Naive thymus-derived CD4-positive, alpha-beta T cell (primary cell): ENCODE data around the gene NXF3. TPM values are rescaled to one million over a fixed set of nuclear protein-coding genes. Genes with fewer than 3 reads are reported as not detected.
A peak's percentile ranks its signal among the peaks of the same experiment; 100 is the strongest.
"Not testable (repeated sequence)": the region's sequence is repeated elsewhere in the genome, so short reads cannot be mapped to it uniquely, and the experiment has no call there.

Source experiments
- ATAC-seq: fragments of 150-1000 bp; cut with Tn5 transposase; 2 replicates; pipeline ENCODE4 v1.10.0; 2021; ENCODE audit warnings: mild to moderate bottlenecking, moderate library complexity
- CTCF ChIA-PET: fragments of 350-600 bp; sonication (Branson Sonifier 250); formaldehyde crosslinking; loops from one replicate; lab custom pipeline; 2021; ENCODE audit warnings: antibody characterized with exemption; lab: Charles Lee
- POLR2A ChIA-PET: fragments of 350-600 bp; sonication (Branson Sonifier 250); formaldehyde crosslinking; loops from one replicate; lab custom pipeline; 2021; ENCODE audit warnings: antibody characterized with exemption, inconsistent platforms; lab: Charles Lee
- DNase-seq, 9 donors: peaks; one replicate each; pipeline versions ENCODE4 v3.0.0 to v3.0.0-alpha.2; 2020 to 2022; ENCODE audit warnings: mixed read lengths in 1 of 9
- H3K27ac ChIP-seq: one replicate; pipeline ENCODE4 v1.7.0; 2013; ENCODE audit warnings: mild to moderate bottlenecking, low read depth, low read length, moderate library complexity
- H3K27me3 ChIP-seq, 2 donors: one replicate each; pipeline ENCODE4 v1.7.0; 2013; ENCODE audit warnings: low read length in 2 of 2, mild to moderate bottlenecking in 2 of 2, moderate library complexity in 2 of 2; ENCODE audit not compliant: control insufficient read depth in 2 of 2, insufficient read depth in 2 of 2
- H3K36me3 ChIP-seq, 3 experiments: 1 replicate in 2 of 3; 2 replicates in 1 of 3; pipeline ENCODE4 v1.7.0; 2013; ENCODE audit warnings: low read length in 3 of 3, mild to moderate bottlenecking in 3 of 3, moderate library complexity in 1 of 3; ENCODE audit not compliant: insufficient read depth in 3 of 3, control insufficient read depth in 2 of 3
- H3K4me1 ChIP-seq, 2 donors: one replicate each; pipeline ENCODE4 v1.7.0; 2013; ENCODE audit warnings: low read length in 2 of 2, mild to moderate bottlenecking in 2 of 2, moderate library complexity in 1 of 2; ENCODE audit not compliant: control insufficient read depth in 2 of 2, insufficient read depth in 2 of 2
- H3K4me3 ChIP-seq: 2 replicates; pipeline ENCODE4 v1.7.0; 2013; ENCODE audit warnings: mild to moderate bottlenecking, low read length
- H3K9me3 ChIP-seq, 3 experiments: 1 replicate in 2 of 3; 2 replicates in 1 of 3; pipeline ENCODE4 v1.7.0; 2013; ENCODE audit warnings: low read length in 3 of 3; ENCODE audit not compliant: control insufficient read depth in 2 of 3
- H3K27ac Mint-ChIP-seq, 9 donors: one replicate each; pipeline ENCODE4 v1.8.0; 2020 to 2022; ENCODE audit warnings: mixed read lengths in 9 of 9, mild to moderate bottlenecking in 8 of 9, moderate library complexity in 5 of 9, inconsistent platforms in 2 of 9
- H3K27me3 Mint-ChIP-seq, 5 donors: one replicate each; pipeline ENCODE4 v1.8.0; 2021 to 2022; ENCODE audit warnings: mixed read lengths in 5 of 5, mild to moderate bottlenecking in 1 of 5
- H3K36me3 Mint-ChIP-seq, 5 donors: one replicate each; pipeline ENCODE4 v1.8.0; 2020 to 2022; ENCODE audit warnings: mixed read lengths in 5 of 5, mild to moderate bottlenecking in 3 of 5, inconsistent platforms in 1 of 5
- H3K4me1 Mint-ChIP-seq, 7 donors: one replicate each; pipeline ENCODE4 v1.8.0; 2020 to 2022; ENCODE audit warnings: mixed read lengths in 7 of 7, mild to moderate bottlenecking in 3 of 7, inconsistent platforms in 1 of 7
- H3K4me3 Mint-ChIP-seq, 10 donors: one replicate each; pipeline ENCODE4 v1.8.0; 2020 to 2022; ENCODE audit warnings: mild to moderate bottlenecking in 10 of 10, mixed read lengths in 10 of 10, moderate library complexity in 6 of 10, inconsistent platforms in 2 of 10
- H3K9me3 Mint-ChIP-seq, 11 donors: one replicate each; pipeline ENCODE4 v1.8.0; 2020 to 2022; ENCODE audit warnings: mixed read lengths in 11 of 11, mild to moderate bottlenecking in 4 of 11, inconsistent platforms in 1 of 11, moderate library complexity in 1 of 11
- intact Hi-C, 2 donors: fragments of 100-400 bp; cut with micrococcal nuclease; formaldehyde crosslinking; loops; one replicate each; pipeline ENCODE4 v1.15.1; 2023
- polyA plus RNA-seq, 2 donors: library from polyadenylated mRNA; unstranded; fragments of 300-500 nt; fragmentation: Illumina TruSeq; gene quantifications; one replicate each; pipeline ENCODE4 v1.2.3, GENCODE V29; 2021
- total RNA-seq, 6 experiments: library from RNA in 5 of 6; stranded (reverse) in 5 of 6; gene quantifications; 1 replicate in 5 of 6; 2 replicates in 1 of 6; pipeline ENCODE4 v1.2.3 and lab custom pipeline; 2021 to 2026

NXF3 gene
- total RNA-seq, result not detected
- polyA plus RNA-seq, result not detected
- total RNA-seq (lab: John Stamatoyannopoulos, UW), result not detected

DNA sequence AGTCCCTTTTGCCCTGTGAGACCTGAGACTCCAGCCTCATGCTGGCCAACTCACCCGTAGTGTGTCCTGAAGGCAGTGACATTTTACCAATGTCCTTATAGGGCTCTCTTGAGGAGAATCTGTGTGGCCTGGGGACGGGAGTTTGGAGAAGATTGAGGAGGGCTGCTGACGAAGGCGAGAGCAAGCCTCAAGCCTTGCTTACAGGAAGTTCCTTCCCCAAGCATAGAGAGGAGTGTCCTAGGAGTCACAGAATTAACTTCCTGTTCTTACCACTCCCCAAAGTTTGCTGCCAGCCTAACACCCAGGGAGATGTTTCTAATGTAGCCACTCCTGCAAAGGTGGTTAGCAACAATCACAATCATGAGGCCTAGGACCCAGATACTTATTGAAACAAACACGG lies at the start of gene NXF3:
Gene NXF3 (minus strand): TSS at position 202 of the 400 bp plus-strand sequence. CDS start 120 bp downstream, at position 82.
- no peak for ATAC-seq
- Histone ChIP-seq H3K27ac (no peak within 1 kb of the TSS), H3K9me3 (no peaks in the 10 kb centered on the region), H3K27me3 (no peaks in the 10 kb centered on the region), H3K4me3 (no peak within 1 kb of the TSS), H3K36me3 (no peaks in the 10 kb centered on the region), H3K4me1 (no peaks in the 10 kb centered on the region)
- Mint-ChIP-seq H3K27ac (no peak within 1 kb of the TSS), H3K4me3 (no peak within 1 kb of the TSS), H3K27me3 (peaks cover 0 to 2% (median 0%) of the 10 kb centered on the region in 5 donors), H3K36me3 (no peaks in the 10 kb centered on the region), H3K4me1 (no peaks in the 10 kb centered on the region), H3K9me3 (no peaks in the 10 kb centered on the region)
- intact Hi-C loops, result no loop called here
- CTCF ChIA-PET, result no interaction called here
- POLR2A ChIA-PET, result no interaction called here
- no peak for DNase-seq

DNA sequence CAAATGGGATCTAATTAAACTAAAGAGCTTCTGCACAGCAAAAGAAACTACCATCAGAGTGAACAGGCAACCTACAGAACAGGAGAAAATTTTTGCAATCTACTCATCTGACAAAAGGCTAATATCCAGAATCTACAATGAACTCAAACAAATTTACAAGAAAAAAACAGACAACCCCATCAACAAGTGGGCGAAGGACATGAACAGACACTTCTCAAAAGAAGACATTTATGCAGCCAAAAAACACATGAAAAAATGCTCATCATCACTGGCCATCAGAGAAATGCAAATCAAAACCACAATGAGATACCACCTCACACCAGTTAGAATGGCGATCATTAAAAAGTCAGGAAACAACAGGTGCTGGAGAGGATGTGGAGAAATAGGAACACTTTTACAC lies 43.6 kb upstream of the NXF3 start:
- H3K9me3 Mint-ChIP-seq, H3K4me1 ChIP-seq, CTCF ChIA-PET, H3K36me3 Mint-ChIP-seq, DNase-seq, H3K27ac Mint-ChIP-seq, H3K27ac ChIP-seq, H3K27me3 ChIP-seq, intact Hi-C loops, H3K4me1 Mint-ChIP-seq, H3K27me3 Mint-ChIP-seq, H3K4me3 Mint-ChIP-seq, H3K9me3 ChIP-seq, ATAC-seq, POLR2A ChIA-PET, H3K4me3 ChIP-seq, H3K36me3 ChIP-seq: not testable (repeated sequence)

DNA sequence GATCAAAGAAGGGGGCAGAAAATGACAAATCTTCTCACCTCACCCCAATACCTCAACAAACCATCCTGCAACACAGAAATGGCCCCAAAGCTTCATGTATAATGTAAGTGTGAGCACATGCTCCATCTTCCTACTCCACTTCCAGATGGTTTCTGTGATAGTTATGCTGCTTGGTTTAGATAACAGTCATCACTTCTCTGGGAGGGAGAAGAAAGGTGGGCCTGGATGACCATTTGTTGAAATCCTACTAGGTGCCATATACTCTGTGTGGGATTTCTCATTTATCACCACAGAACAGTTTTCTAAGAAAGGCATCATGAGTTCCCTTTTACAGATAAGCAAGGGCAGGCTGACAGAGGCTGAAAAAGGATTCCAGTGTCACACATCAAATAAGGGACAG lies 31.3 kb upstream of the NXF3 start:
- H3K27me3 ChIP-seq, result no peaks in the 10 kb centered on the region
- H3K9me3 ChIP-seq, result no peaks in the 10 kb centered on the region
- H3K4me3 ChIP-seq, result no peak overlapping the region
- Mint-ChIP-seq H3K4me3 (no peak overlapping the region), H3K9me3 (peaks cover 0 to 2% (median 0%) of the 10 kb centered on the region in 11 donors), H3K4me1 (peaks cover 0 to 5% (median 0%) of the 10 kb centered on the region in 7 donors), H3K36me3 (no peaks in the 10 kb centered on the region), H3K27ac (no peak overlapping the region), H3K27me3 (no peaks in the 10 kb centered on the region)
- ATAC-seq (no peak), DNase-seq (no peak)
- no peak overlapping the region for H3K27ac ChIP-seq
- intact Hi-C loops, result no loop called here
- no peaks in the 10 kb centered on the region for H3K36me3 ChIP-seq
- ChIA-PET CTCF (no interaction called here), POLR2A (no interaction called here)
- no peaks in the 10 kb centered on the region for H3K4me1 ChIP-seq

- intact Hi-C loops, result no loop called here
- Histone ChIP-seq H3K4me1 (no peaks in the 10 kb centered on the region), H3K27ac (no peak overlapping the region), H3K9me3 (no peaks in the 10 kb centered on the region), H3K4me3 (no peak overlapping the region), H3K27me3 (no peaks in the 10 kb centered on the region), H3K36me3 (no peaks in the 10 kb centered on the region)
- no peak for DNase-seq
- POLR2A ChIA-PET, result no interaction called here
- H3K36me3 Mint-ChIP-seq, result no peaks in the 10 kb centered on the region
- no peak overlapping the region for H3K4me3 Mint-ChIP-seq
- ATAC-seq, result no peak
- CTCF ChIA-PET, result no interaction called here
- H3K27me3 Mint-ChIP-seq, result no peaks in the 10 kb centered on the region
- H3K4me1 Mint-ChIP-seq, result no peaks in the 10 kb centered on the region
- no peak overlapping the region for H3K27ac Mint-ChIP-seq
- peaks cover 0 to 2% (median 0%) of the 10 kb centered on the region in 11 donors for H3K9me3 Mint-ChIP-seq
These were observed 27.8 kb upstream of the NXF3 start for GRCh38 chrX:103120748-103121147.

- H3K27me3 Mint-ChIP-seq, H3K9me3 Mint-ChIP-seq, H3K4me1 Mint-ChIP-seq, CTCF ChIA-PET, H3K4me1 ChIP-seq, POLR2A ChIA-PET, H3K27me3 ChIP-seq, H3K4me3 Mint-ChIP-seq, H3K36me3 ChIP-seq, H3K36me3 Mint-ChIP-seq, H3K27ac ChIP-seq, DNase-seq, H3K4me3 ChIP-seq, ATAC-seq, H3K9me3 ChIP-seq, intact Hi-C loops, H3K27ac Mint-ChIP-seq: not testable (repeated sequence)
These were observed 24.0 kb upstream of the NXF3 start for GRCh38 chrX:103116970-103117369.

- CTCF ChIA-PET, H3K4me3 ChIP-seq, H3K27me3 ChIP-seq, H3K4me1 ChIP-seq, DNase-seq, H3K36me3 Mint-ChIP-seq, H3K27ac ChIP-seq, H3K9me3 ChIP-seq, H3K4me3 Mint-ChIP-seq, intact Hi-C loops, H3K27ac Mint-ChIP-seq, ATAC-seq, H3K36me3 ChIP-seq, POLR2A ChIA-PET, H3K4me1 Mint-ChIP-seq, H3K27me3 Mint-ChIP-seq: not testable (repeated sequence)
- peaks cover 0 to 36% (median 7%) of the 10 kb centered on the region in 11 donors for H3K9me3 Mint-ChIP-seq
These were observed 16.6 kb upstream of the NXF3 start for GRCh38 chrX:103109497-103109896.

GRCh38 chrX:103107836-103108235 lies 14.9 kb upstream of the NXF3 start:
- Mint-ChIP-seq H3K9me3 (peaks cover 0 to 36% (median 7%) of the 10 kb centered on the region in 11 donors), H3K36me3 (no peaks in the 10 kb centered on the region), H3K4me1 (no peaks in the 10 kb centered on the region), H3K27ac (no peak overlapping the region), H3K4me3 (peak overlapping the region in 1 of 10 donors; percentile 38), H3K27me3 (peaks cover 0 to 4% (median 0%) of the 10 kb centered on the region in 5 donors)
- Histone ChIP-seq H3K4me1 (no peaks in the 10 kb centered on the region), H3K9me3 (no peaks in the 10 kb centered on the region), H3K27me3 (no peaks in the 10 kb centered on the region), H3K36me3 (no peaks in the 10 kb centered on the region), H3K27ac (no peak overlapping the region), H3K4me3 (no peak overlapping the region)
- POLR2A ChIA-PET, result no interaction called here
- DNase-seq, result no peak
- intact Hi-C loops, result no loop called here
- CTCF ChIA-PET, result no interaction called here
- no peak for ATAC-seq
